Measurements from ENCODE around the gene ZNF444. TPM values are rescaled to one million over a fixed set of nuclear protein-coding genes. Genes with fewer than 3 reads are reported as not detected.

The ZNF444 gene
- total and polyA plus RNA-seq, 8 donors, result 35.4 to 52.3 (median 42.6) TPM

- Histone ChIP-seq H3K4me3 (no peak overlapping the region), H3K27me3 (no peaks in the 10 kb centered on the region), H3K4me1 (peaks cover 0 to 3% of the 10 kb centered on the region in 2 donors), H3K9me3 (no peaks in the 10 kb centered on the region), H3K27ac (no peak overlapping the region), H3K36me3 (peaks cover 0 to 50% of the 10 kb centered on the region in 2 donors)
- intact Hi-C loops (cut with DNase I), result no loop called here
- DNase-seq, result no peak
- ATAC-seq, result no peak
- no peak for TF ChIP-seq CTCF (IDR thresholded peaks at IDR 0.05)
Observed at GRCh38 chr19:56159622-56160271, 18.7 kb downstream of the ZNF444 start.

- intact Hi-C loops (cut with DNase I), result no loop called here
- ATAC-seq, result no peak
- no peak for TF ChIP-seq CTCF (IDR thresholded peaks at IDR 0.05)
Observed at GRCh38 chr19:56161534-56161933, 20.4 kb downstream of the ZNF444 start.

GRCh38 chr19:56162258-56162657 is 21.2 kb downstream of the ZNF444 start:
- no peaks in the 10 kb centered on the region for H3K9me3 ChIP-seq
- intact Hi-C loops (cut with DNase I), result no loop called here
- DNase-seq (no peak), ATAC-seq (no peak)
- peaks cover 0 to 33% of the 10 kb centered on the region in 2 donors for H3K36me3 ChIP-seq
- H3K27me3 ChIP-seq, result peaks cover 0 to 4% of the 10 kb centered on the region in 2 donors
- no peak overlapping the region for H3K4me3 ChIP-seq
- TF ChIP-seq CTCF (IDR thresholded peaks at IDR 0.05), result no peak
- H3K27ac ChIP-seq, result no peak overlapping the region
- no peaks in the 10 kb centered on the region for H3K4me1 ChIP-seq

More at GRCh38 chr19:56161534-56161933, 20.4 kb downstream of the ZNF444 start:
- Histone ChIP-seq H3K4me3 (no peak overlapping the region), H3K36me3 (peaks cover 0 to 33% of the 10 kb centered on the region in 2 donors), H3K9me3 (no peaks in the 10 kb centered on the region), H3K27ac (no peak overlapping the region), H3K4me1 (peaks cover 0 to 3% of the 10 kb centered on the region in 2 donors), H3K27me3 (no peaks in the 10 kb centered on the region)
- DNase-seq, result no peak

GRCh38 chr19:56163097-56163496 is 22.0 kb downstream of the ZNF444 start:
- Histone ChIP-seq H3K4me3 (no peak overlapping the region), H3K27me3 (peaks cover 0 to 4% of the 10 kb centered on the region in 2 donors), H3K27ac (no peak overlapping the region), H3K9me3 (no peaks in the 10 kb centered on the region), H3K4me1 (no peaks in the 10 kb centered on the region), H3K36me3 (peaks cover 0 to 33% of the 10 kb centered on the region in 2 donors)
- intact Hi-C loops (cut with DNase I), result no loop called here
- ATAC-seq (no peak), DNase-seq (no peak)
- no peak for TF ChIP-seq CTCF (IDR thresholded peaks at IDR 0.05)

GRCh38 chr19:56167064-56167578 is 26.0 kb downstream of the ZNF444 start:
- DNase-seq (no peak), ATAC-seq (no peak)
- Histone ChIP-seq H3K27ac (no peak overlapping the region), H3K27me3 (peaks cover 0 to 4% of the 10 kb centered on the region in 2 donors), H3K9me3 (no peaks in the 10 kb centered on the region), H3K4me3 (no peak overlapping the region), H3K4me1 (peaks cover 0 to 5% of the 10 kb centered on the region in 2 donors), H3K36me3 (no peaks in the 10 kb centered on the region)
- TF ChIP-seq CTCF (IDR thresholded peaks at IDR 0.05), result no peak
- intact Hi-C loops (cut with DNase I), result no loop called here
